ENCODE results near the gene YWHAQ.
A peak's percentile ranks its signal among the peaks of the same experiment; 100 is the strongest.

The YWHAQ gene

DNA sequence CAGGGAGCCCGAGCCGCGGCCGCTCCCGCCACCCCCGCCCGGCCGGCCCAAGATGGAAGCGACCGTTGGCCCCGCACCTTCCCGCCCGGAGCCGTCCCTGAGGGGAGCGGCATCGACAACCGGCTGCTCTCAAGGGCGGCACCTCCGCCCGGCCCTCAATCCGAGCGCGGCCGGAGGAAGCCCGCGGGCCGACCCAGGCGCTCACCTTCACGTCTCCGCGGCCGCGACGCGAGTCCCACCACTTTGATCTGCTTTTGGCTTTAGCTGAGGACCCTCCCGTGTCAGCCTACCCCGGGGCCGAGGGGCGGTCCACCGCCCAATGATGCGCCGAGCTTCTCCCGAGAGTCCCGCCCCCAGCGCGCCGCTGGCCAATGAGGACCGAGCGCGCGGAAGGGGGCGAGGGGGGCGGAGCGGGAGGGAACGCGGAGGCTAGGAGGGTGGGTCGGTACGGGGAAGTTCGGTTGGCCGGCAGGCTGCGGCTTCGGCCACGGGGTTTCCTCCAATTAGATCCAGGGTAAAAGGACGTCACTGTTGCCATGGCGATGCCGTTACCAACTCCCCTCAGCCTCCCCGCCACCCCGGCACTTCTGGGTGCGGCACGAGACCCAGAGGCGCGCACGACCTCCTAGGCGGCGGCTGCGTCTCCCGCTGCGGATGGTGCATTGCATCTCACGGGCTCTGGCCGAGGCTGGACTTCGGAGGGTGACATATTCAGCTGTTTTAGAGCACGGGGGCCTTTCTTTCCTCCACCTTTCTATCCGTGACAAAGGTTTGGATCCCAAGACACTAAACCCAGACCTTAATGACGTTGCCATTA is at the start of gene YWHAQ:
Gene YWHAQ (minus strand): TSS at position 262 of the 817 bp plus-strand sequence. CDS start 545 bp downstream, outside the sequence.
- DNase-seq = peak; percentile 97

DNA sequence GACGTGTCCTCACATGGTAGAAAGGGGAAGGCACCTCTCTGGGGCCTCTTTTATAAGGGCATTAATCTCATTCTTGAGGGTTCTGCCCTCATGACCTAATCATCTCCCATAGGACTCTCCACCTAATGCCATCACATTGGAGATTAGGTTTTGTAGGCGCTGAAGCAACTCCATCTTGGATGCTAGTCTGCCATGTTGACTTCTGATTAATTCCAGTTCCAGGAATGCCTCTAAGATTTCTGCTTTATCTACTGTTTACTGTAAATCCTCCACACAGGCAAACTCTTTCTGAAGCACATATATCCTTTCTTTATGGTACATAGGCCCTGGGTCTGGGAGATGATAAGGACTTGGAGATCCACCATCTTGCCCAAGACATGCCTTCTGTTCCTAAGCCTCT is 49.3 kb upstream of the YWHAQ start:
- no peak for DNase-seq

DNA sequence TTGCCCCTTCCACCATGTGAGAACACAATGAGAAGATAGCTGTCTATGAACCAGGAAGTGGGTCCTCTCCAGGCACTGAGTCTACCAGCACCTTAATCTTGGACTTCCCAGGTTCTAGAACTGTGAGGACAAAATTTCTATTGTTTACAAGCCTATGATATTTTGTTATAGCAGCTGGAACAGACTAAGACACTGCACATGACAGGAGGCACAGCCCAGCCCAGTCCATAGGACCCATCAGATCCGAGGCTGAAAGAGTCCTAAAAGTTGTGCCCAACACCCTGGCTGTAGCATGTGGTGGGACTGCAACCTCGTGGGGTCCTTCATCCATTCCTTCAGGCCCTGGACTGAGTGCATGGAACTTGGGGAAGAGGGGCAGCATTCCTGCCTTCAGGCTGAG is 48.4 kb upstream of the YWHAQ start:
- DNase-seq = no peak

DNA sequence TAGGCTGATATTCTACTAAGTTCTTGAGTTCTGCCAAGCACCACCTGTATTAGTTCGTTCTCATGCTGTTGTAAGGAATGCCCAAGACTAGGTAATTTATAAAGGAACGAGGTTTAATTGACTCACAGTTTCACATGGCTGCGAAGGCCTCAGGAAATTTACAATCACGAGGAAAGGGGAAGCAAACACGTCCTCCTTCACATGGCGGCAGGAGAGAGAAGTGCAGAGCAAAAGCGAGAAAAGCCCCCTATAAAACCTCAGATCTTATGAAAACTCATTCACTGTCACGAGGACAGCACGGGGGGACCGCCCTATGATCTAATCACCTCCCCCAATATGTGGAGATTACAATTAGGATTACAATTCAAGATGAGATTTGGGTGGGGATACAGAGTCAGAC is 47.7 kb upstream of the YWHAQ start:
- no peak for DNase-seq

DNA sequence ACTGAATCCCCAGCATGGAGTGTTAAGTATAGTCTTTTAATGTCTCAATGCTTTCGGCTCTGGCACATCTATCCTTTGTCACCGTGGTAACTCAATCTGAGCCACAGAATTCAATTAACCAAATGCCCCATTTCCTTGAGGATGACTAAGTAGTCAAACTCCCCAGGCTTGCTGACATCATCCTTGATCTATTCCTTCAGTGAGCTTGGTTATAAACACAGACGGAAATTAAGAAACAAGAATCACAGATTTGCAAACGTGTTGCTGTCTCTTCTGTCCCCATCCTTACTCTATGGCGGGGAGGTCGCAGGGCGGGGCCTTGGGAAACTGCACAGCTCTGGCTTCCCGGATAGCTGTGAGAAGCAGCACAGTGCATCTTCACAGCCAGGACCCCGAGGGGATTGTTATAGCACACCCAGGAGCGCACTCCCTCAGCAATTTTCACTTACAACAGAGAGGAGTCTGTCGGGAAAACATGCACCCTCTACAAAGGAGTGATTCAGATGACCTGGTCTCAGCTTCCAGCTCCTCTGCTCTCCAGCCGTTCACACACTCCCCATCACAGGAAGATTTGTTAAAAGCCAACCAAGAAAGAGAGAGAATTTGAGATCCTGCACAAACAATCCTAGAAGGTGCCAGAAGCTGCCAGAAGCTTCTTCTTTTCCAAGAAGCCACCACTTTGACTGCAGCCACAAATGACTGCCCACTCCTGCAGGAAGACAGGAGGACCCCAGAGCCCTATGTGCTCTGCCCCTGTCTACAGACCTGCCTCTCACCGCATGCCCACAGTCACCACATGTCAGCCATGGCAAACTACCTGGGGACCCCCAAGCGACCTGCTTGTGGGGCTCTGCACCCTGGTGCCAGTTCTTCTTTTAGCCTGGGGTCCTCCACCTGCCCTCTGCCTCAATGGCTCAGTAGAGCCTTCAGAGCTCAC is 44.9 kb upstream of the YWHAQ start:
- DNase-seq = peak; percentile 20

DNA sequence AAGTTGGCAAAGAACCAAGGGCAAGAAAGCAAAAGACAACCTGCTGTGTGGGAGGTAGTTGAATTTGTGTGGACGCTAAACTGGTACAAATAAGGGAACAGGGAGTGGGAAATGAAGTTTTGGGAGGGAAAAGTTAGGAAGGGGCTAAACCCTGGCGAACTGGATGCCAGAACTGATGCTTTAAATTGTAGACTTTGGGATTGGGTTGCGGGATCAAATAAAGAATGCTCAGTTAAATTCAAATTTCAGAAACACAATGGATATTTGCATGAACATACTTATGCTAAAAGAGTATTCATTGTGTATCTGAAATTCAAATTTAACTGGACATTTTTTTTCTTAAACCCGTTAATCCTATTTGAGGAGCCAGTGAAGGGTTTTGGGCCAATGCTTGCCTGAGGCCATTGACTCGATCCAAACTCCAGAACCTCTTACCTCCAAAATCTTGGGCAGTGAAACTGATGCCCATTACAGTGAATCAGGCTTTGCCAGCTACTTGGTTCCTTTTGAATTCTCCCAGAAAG is 44.2 kb upstream of the YWHAQ start:
- no peak for DNase-seq

DNA sequence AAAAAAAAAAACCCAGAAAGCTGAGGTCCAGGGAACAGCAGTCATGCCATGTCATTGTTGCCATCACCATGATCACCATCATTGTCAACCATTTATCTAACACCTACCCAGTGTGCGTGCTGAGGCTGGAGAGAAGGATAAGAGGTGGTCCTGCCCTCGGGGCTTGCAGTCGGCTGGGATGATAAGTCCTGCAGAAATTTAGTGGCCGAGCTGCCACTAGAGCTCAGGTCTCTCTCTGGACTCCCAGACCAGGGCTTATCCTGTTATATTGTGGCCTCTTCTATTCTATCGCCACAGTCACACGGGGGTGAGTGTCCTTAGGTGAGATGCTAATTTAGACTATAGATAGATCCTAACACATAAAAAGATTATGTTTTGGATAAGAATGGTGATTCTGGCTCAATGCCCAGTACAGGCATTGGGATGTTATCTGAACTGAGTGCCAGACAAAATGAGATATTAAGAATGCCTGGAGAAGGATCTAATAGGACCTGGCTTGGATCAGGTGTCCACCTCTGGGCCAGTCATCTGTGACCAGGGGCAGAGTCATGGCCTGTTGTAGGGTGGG is 43.2 kb upstream of the YWHAQ start:
- DNase-seq = no peak

DNA sequence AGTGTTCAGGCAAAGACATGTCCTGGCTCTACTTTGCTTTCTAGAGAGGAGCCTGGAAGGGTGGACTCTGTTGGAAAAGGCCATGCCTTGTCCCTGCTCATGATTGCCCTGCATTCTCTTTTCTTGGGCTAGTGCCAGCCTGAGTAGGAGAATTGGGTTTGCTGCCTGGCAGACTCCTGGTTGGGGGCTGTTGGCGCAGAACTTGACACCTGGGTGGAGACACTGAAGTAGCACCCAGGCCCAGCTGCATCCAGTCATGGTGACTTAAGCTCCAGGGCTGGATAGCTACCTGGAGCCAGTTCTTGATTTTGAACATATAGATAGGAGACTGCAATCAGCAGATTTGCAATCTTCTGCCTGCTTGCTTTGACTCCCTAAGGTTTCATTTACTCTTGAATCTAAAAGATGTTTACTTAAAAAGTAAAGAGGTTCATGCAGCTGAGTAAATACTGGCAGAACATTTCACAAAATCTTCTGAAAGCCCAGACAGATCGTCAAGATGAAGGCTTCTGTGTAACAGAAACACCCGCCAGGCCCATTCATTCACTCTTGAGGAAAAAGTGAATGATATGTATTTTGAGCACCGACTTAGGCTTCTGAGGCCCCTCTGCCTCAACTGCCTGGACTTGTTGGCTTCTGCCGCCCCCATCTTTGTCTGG is 38.0 kb upstream of the YWHAQ start:
- peak; percentile 72 for DNase-seq

DNA sequence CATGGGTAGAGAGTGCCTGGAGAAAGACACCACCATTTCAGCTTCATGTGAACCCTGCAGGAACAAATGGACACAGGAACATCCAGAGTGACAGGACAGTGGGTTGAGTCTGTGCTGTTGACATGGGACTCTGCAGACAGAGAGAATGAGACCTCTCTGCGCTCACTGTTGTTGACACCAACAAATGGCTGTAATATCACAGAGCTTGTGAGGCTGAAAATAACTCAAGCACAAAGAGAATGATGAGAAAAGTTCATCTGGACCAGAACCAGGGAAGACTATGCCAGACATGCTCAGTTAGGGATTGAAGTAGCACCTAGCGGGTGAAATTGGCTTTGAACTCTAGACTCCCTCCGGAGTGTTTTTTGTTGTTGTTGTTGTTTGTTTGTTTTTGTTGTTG is 37.0 kb upstream of the YWHAQ start:
- no peak for DNase-seq

DNA sequence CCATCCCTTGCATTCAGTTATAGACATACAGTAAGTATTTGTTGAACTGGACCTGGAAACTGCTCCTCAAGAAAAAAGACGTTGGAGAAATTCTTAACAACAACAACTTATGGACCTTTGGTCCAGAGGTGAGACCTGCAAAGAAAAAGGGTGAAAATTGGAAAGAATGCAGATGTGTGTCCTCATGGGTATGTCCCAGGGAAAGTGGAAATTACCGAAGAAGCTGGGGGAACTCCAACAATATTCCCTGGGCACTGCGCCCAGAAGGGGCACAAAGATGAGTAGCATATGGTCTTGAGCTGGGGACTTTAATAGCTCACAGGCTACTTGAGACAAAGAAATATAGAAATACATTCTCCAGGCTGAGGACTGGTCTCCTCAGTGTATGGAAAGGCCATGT is 35.5 kb upstream of the YWHAQ start:
- no peak for DNase-seq

DNA sequence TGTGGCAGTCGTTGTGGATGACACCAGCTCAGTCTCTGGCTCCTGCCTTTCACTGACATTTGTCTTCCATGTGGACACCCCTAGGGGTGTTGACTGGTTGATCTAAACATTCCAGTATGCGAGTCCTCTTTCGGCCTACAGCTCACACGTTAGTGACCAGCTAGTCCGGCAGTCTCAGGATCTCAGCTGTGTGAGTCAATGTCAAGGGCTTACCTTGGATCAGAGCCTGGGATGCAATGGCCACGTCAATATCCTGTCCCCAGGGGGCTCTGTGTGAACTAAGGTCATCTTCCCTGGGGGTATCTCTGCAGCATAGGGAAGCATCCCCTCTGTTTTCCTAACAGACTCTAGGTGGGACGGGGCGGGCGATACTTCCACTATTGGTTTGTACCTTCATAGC is 35.1 kb upstream of the YWHAQ start:
- no peak for DNase-seq

DNA sequence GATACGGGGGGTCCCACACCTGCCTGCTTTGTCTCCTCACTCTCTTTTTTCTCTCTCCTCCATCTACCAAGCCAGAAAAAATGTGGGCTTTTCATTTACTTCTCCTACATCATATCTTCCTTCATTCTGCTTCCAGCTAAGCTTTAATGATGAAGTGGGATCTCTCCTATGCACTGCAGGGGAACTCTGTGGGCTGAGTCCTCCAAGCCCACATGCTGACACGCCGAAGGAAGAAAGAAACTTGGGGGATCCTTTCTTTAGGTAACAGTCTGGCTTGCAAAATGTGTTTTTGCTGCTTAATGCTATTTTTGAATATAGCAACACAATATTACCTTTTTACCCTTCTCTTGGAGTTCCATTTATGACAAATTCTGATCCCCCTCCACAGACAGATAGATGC is 33.6 kb upstream of the YWHAQ start:
- DNase-seq = no peak

DNA sequence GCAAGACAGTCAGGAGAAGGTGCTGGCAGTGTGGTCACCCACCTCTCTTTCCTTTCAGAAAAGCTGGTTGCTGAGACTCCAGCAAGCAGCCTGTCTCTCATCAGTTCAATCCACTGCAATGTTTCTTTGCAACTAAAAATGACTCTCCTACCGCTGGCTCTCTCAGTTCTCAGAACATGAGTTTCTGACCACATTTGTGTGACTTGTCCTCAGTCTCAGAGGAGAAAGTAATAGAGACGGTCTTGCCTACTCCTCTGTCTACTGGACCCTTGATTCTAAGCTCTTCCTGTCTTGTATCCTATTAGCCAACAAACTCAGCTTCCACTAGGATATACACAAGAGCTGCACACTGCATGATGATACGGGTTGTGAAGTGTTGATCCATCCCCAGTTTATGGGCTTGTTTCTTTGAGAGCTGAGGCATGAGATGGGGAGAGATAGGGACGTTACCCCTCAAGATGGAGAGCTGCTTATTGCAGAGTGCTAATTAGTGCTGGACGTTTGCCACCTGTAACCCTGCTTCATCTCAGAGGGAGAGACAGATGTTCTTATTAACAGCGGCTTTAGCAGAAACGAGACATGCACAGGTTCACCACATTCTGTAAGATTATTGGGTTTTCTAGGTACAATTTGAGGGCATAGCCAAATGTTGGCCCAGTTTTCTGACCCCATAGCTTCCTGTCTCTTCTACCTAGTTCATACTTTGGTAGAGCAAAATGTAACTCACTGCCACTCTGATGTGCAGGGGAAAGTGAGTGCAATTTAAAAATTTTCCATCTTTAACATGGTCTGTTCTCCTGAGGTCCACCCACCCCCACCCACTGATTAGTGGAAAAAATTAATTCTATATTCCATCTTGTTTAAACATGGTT is 32.4 kb upstream of the YWHAQ start:
- DNase-seq = no peak

DNA sequence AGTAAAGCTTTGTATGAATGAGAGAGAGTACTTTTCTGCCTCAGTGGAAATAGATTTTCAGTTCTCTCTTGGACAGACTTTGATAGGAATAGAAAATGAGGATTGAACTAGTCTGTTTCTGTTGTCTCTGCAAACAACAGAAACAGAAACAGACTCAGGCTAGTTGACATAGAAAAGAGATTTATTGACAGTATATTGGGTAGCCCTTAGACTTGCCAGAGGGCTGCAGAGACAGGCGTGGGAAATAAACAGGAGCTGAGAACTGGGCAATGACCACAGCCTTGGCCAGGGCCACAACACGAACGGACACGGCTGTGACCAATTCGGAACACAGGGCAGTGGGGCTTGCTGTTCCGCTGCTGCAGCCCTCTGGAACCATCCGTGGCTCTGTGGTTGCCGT is 30.5 kb upstream of the YWHAQ start:
- no peak for DNase-seq

DNA sequence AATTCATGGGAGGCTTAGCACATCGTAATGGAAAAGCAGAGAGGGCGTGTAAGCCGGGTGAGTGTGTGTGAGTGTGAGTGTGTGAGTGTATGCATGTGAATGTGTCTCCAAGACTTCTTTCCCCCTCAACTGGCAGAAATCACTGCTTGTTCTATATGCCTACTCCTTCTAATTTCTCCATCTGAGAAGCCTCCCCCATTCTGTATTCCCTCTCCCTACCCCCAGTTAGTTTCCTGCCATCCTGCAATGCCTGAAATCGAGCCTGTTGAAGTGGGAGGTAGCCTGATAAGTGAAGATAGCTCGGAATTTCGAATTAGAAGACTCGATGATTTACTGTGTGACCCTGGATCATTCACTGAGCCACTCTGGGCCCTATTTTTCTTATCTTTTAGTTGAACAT is 30.0 kb upstream of the YWHAQ start:
- no peak for DNase-seq

DNA sequence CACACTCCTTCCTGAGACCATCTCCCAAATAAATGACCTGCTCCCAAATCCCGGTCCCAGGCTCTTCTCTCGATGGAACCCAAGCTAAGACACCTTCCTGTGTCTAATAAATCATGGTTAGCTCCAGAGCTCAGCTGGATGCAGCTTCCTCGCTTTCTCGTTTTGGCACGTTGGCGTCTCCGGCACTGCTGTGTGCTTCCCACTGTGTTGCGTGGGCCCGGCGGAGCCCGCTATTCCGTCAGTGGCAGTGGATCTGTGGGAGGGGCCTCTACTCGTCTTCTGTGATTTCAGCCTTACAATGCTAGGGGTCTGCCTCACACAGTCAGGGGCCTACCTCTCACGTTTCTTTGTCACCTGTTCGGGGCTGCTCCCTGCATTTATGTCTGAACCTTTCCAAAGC is 29.4 kb upstream of the YWHAQ start:
- no peak for DNase-seq

DNA sequence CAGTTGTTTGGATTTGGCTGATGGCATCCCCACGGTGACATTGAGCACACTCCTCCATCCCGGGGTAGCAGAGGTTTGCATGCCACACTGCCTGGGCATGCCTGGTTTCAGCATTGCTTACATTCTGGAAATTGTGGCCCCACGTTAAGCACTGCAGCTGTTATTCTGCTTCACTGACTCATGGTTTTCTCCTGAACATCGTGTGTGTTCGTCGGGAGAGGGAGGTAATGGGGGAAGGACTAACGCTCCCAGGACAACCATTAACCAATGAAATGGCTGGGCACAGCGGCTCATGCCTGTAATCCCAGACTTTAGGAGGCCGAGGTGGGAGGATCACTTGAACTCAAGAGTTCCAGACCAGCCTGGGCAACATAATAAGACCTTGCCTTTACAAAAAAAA is 28.2 kb upstream of the YWHAQ start:
- no peak for DNase-seq

DNA sequence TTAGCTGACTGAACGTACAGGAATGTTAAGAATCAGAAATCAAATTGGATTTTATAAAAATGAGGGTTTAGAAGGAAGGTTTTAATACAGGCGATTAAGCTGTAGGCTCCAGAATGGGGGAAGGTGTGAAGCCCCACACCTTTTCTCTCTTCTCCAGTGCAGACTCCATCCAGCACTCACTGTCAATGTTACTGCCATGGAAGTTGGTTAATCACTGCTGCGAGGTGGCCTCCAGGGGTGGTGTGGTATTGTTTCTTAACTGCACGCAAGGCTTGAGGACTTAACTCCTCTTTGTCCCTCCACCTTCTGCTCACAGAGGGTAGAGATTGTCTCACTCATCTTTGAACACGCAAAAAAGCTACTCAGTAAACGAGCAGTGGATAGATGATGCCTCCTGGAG is 26.9 kb upstream of the YWHAQ start:
- no peak for DNase-seq

DNA sequence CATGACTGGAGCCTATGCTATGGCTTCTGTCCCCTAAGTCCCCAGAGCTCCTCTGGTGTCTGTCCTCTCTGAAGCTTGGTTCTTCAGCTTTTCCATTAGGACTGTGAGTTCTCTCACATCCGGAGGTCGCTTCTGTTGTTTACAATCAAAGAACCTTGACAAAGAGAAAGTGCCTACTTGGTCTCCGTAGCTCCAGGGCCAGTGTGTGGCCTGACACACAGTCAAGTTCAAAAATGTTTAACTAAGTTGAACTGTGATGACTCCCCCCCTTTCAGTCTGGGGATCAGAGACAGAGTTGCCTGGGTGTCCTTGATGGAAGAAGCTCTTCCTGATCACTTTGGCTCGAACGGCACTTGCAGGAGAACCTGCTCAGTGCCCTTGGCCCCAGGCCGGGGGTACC is 26.3 kb upstream of the YWHAQ start:
- no peak for DNase-seq

DNA sequence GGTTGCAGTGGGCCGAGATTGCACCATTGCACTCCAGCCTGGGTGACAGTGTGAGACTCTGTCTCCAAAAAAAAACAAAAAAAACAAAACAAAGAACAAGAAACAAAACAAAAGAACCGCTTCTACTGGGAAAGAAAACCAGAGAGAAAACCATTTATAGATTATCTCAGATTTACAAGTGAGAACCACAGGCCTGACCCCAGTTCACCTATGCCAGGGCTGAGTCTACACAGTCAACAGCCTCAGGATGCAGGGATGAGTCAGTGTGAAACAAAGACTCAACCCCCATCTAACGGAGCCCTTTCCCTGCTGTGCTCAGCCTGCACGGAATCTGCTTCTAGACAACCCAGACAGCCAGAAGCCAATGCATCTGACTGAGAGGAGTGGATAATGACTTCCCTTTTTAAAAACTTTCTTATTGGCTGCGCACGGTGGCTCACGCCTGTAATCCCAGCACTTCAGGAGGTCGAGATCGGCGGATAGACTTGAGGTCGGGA is 25.5 kb upstream of the YWHAQ start:
- no peak for DNase-seq

DNA sequence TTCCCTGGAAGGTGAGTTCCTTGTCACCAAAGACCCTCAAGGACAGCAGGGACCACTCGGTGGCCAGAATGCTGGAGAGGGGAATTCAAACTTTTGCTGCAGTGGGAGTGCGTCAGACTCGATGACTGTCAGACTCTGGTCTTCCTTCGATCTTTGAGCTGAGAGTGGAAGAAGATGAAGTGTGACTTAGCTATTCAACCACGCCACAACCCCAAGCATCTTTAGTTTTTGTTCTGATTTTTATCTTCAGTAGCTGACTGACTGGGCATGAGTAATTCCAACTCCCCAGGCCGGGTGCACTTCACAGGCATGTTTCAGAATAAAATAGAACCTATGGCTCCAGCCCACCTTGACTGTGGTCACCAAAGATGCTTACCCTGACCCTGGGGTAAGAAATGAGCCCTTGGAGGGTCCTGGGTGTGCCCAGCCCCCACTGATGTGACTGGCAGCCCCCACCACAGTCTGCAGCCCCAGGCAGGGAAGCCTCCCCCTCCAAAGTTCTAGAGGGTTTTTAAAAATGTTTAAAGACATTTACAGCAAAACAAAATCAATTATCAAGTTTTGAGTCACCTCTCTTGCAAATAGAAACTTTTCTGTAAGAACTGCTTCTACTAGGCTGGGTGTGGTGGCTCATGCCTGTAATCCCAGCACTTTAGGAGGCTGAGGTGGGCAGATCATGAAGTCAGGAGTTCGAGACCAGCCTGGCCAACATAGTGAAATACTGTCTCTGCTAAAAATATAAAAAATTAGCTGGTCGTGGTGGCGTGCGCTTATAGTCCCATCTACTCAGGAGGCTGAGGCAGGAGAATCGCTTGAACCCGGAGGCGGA is 24.9 kb upstream of the YWHAQ start:
- no peak for DNase-seq

All from NCI-H1436 (cell line).